PC-9 (cell line): Measurements from ENCODE around the gene SLC25A25.
"Not testable (repeated sequence)": the region's sequence is repeated elsewhere in the genome, so short reads cannot be mapped to it uniquely, and the experiment has no call there.

ENCODE experiments used
- CTCF ChIP-seq: fragments of 200-600 bp; sonication (generic); conservative IDR thresholded peaks from 2 replicates; pipeline ENCODE4 v1.6.1; 2017; ENCODE audit warnings: mixed run types, antibody characterized with exemption, mild to moderate bottlenecking, moderate library complexity
- EZH2 ChIP-seq: fragments of 200-600 bp; sonication (generic); IDR thresholded peaks from 2 replicates; pipeline ENCODE4 v1.8.0; 2017; ENCODE audit warnings: antibody characterized with exemption, low read depth

DNA sequence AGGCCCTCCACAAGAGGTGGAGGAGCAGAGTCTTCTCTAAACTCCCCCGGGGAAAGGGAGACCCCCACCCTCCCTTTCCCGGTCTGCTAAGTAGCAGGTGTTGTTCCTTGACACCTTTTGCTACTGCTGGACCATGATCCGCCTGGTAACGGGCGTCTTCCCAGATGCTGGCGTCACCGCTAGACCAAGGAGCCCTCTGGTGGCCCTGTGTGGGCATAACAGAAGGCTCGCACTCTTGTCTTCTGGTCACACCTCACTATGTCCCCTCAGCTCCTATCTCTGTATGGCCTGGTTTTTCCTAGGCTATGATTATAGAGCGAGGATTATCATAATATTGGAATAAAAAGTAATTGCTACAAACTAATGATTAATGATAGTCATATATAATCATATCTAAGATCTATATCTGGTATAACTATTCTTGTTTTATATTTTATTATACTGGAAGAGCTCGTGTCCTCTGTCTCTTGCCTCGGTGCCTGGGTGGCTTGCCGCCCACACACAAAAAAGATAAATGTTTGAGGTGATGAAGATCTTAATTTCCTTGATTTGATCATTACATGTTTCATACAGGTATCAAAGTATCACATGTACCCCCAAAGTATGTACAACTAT, 62.1 kb downstream of the SLC25A25 start:
- TF ChIP-seq CTCF = peak; percentile 67
- TF ChIP-seq EZH2 = not testable (repeated sequence)
